OCI-LY7 (cell line): ENCODE measurements around the gene RTN4R.

ENCODE experiments used
- EZH2phosphoT487 ChIP-seq: fragments of 200-600 bp; sonication (generic); IDR thresholded peaks from 2 replicates; pipeline ENCODE4 v1.6.1; 2018; ENCODE audit warnings: low read depth, borderline replicate concordance, mild to moderate bottlenecking, mixed run types, antibody characterized with exemption, low read length, moderate library complexity, mixed read lengths
- TF ChIP-seq, protein P1 (sequence below): fragments of 200-600 bp; sonication (generic); conservative IDR thresholded peaks from 2 replicates; pipeline ENCODE4 v1.5.1; 2014; ENCODE audit warnings: mild to moderate bottlenecking, antibody characterized with exemption, low read length, moderate library complexity, mixed read lengths

DNA sequence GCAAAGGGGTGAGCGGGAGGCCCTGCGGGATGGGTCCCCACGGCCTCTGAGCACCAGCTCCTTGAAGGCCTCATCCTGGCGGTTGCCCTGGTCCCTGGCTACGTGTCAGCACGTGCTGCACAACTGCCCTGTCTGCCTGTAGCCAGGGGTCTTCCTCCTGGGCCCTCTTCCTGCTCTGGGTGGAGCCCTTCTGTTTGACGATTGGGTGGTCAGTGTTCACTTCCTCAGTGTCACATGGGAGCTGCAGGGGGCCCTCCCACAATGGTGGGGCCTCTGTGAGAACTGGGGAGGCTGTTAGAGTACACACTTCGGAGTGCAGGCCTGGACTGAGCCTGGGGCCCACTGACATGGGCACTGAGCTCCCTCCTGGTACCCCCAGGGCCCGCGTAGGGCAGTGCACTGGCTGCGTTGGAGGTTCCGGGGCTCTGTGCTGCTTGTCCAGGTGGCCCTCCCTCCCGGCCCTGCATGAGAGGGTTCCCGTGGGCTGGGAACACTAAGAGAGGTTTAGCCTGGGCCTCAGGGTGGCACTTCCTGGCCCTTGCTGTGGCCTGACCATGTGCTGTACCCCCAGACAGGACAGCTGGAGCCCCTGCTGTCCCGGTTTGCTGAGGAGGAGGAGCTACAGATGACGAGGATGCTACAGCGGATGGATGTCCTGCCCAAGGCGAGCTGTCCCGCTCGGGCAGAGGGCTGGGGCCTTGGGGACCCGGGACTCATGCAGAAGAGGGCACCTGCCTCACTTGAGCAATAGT is 38.0 kb upstream of the RTN4R start:
- TF ChIP-seq, protein P1, sequence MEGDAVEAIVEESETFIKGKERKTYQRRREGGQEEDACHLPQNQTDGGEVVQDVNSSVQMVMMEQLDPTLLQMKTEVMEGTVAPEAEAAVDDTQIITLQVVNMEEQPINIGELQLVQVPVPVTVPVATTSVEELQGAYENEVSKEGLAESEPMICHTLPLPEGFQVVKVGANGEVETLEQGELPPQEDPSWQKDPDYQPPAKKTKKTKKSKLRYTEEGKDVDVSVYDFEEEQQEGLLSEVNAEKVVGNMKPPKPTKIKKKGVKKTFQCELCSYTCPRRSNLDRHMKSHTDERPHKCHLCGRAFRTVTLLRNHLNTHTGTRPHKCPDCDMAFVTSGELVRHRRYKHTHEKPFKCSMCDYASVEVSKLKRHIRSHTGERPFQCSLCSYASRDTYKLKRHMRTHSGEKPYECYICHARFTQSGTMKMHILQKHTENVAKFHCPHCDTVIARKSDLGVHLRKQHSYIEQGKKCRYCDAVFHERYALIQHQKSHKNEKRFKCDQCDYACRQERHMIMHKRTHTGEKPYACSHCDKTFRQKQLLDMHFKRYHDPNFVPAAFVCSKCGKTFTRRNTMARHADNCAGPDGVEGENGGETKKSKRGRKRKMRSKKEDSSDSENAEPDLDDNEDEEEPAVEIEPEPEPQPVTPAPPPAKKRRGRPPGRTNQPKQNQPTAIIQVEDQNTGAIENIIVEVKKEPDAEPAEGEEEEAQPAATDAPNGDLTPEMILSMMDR, result no peak
- no peak for TF ChIP-seq EZH2phosphoT487
